B cell (primary cell): ENCODE measurements around the gene FRMD8. TPM values are rescaled to one million over a fixed set of nuclear protein-coding genes. Genes with fewer than 3 reads are reported as not detected.

ENCODE experiments used
- ATAC-seq: fragments of 200-7000 bp; cut with Tn5 transposase; one replicate; pipeline ENCODE4 v1.10.0; 2021; ENCODE audit warnings: low read depth, mild to moderate bottlenecking, moderate number of reproducible peaks, moderate library complexity
- CTCF ChIA-PET: fragments of 350-600 bp; sonication (Branson Sonifier 250); formaldehyde crosslinking; loops from one replicate; lab custom pipeline; 2021; ENCODE audit warnings: antibody characterized with exemption, inconsistent platforms; lab: Charles Lee
- POLR2A ChIA-PET: fragments of 350-600 bp; sonication (Branson Sonifier 250); formaldehyde crosslinking; loops from one replicate; lab custom pipeline; 2021; ENCODE audit warnings: antibody characterized with exemption; lab: Charles Lee
- DNase-seq: peaks from one replicate; pipeline ENCODE4 v3.0.0; 2013
- H2AFZ ChIP-seq: 2 replicates; pipeline ENCODE4 v1.6.1; 2012; ENCODE audit warnings: mild to moderate bottlenecking, low read depth, low read length; ENCODE audit not compliant: insufficient read depth, poor library complexity, severe bottlenecking
- H3K27ac ChIP-seq, 2 donors: 1 replicate in 1 of 2; 2 replicates in 1 of 2; pipeline ENCODE4 v1.5.1; 2012 to 2013; ENCODE audit warnings: low read length in 2 of 2, mild to moderate bottlenecking in 2 of 2, moderate library complexity in 1 of 2
- H3K27me3 ChIP-seq, 4 experiments: fragments of 200-600 bp in 1 of 4; sonication (generic) in 1 of 4; replicated peaks in 1 of 4; 1 replicate in 2 of 4; 2 replicates in 2 of 4; pipeline versions ENCODE4 v1.6.1 to v1.7.0; 2013 to 2016; ENCODE audit warnings: low read length in 3 of 4, mild to moderate bottlenecking in 2 of 4, mixed read lengths in 1 of 4, moderate library complexity in 1 of 4; ENCODE audit not compliant: insufficient read depth in 4 of 4, control insufficient read depth in 3 of 4; ENCODE audit errors: control extremely low read depth in 1 of 4
- H3K36me3 ChIP-seq, 2 experiments: replicated peaks in 1 of 2; 1 replicate in 1 of 2; 2 replicates in 1 of 2; pipeline versions ENCODE4 v1.6.1 to v1.7.1; 2013; ENCODE audit warnings: low read length in 1 of 2; ENCODE audit not compliant: insufficient read depth in 2 of 2, control insufficient read depth in 1 of 2; ENCODE audit errors: control extremely low read depth in 1 of 2, extremely low read depth in 1 of 2
- H3K4me1 ChIP-seq, 2 donors: fragments of 200-600 bp in 1 of 2; sonication (generic) in 1 of 2; 1 replicate in 1 of 2; 2 replicates in 1 of 2; pipeline versions ENCODE4 v1.5.1 to v1.6.1; 2013 to 2017; ENCODE audit warnings: low read length in 2 of 2; ENCODE audit not compliant: control insufficient read depth in 2 of 2, insufficient read depth in 2 of 2
- H3K4me2 ChIP-seq: replicated peaks from 2 replicates; pipeline ENCODE3; 2012; ENCODE audit warnings: mild to moderate bottlenecking, low read depth, low read length; ENCODE audit not compliant: poor library complexity, severe bottlenecking
- H3K4me3 ChIP-seq, 5 experiments: fragments of 200-600 bp in 1 of 5; sonication (generic) in 1 of 5; 1 replicate in 3 of 5; 2 replicates in 2 of 5; pipeline versions ENCODE4 v1.5.1 to v1.7.0; 2011 to 2016; ENCODE audit warnings: low read length in 4 of 5, mild to moderate bottlenecking in 4 of 5, low read depth in 2 of 5, control low read depth in 1 of 5, moderate library complexity in 1 of 5; ENCODE audit not compliant: insufficient read depth in 1 of 5; ENCODE audit errors: control extremely low read depth in 1 of 5, extremely low read depth in 1 of 5
- H3K79me2 ChIP-seq: fragments of 200-600 bp; sonication (generic); one replicate; pipeline ENCODE4 v1.6.0; 2016; ENCODE audit warnings: low read length; ENCODE audit not compliant: control insufficient read depth, insufficient read depth
- H3K9ac ChIP-seq: fragments of 200-600 bp; sonication (generic); 2 replicates; pipeline ENCODE4 v1.6.1; 2017; ENCODE audit warnings: mild to moderate bottlenecking, low read length, moderate library complexity
- H3K9me3 ChIP-seq, 3 donors: one replicate each; pipeline versions ENCODE4 v1.6.1 to v1.7.1; 2013; ENCODE audit warnings: low read length in 2 of 3; ENCODE audit not compliant: control insufficient read depth in 2 of 3, insufficient read depth in 1 of 3; ENCODE audit errors: control extremely low read depth in 1 of 3
- H4K20me1 ChIP-seq: 2 replicates; pipeline ENCODE4 v1.6.0; 2012; ENCODE audit warnings: mild to moderate bottlenecking, low read length; ENCODE audit not compliant: insufficient read depth, control insufficient read depth, poor library complexity, severe bottlenecking
- H3K27ac Mint-ChIP-seq: one replicate; pipeline ENCODE4 v1.8.0; 2021; ENCODE audit warnings: mixed read lengths
- H3K27me3 Mint-ChIP-seq: one replicate; pipeline ENCODE4 v1.8.0; 2021; ENCODE audit warnings: mixed read lengths
- H3K4me1 Mint-ChIP-seq: one replicate; pipeline ENCODE4 v1.8.0; 2021; ENCODE audit warnings: mixed read lengths
- H3K4me3 Mint-ChIP-seq: one replicate; pipeline ENCODE4 v1.8.0; 2021; ENCODE audit warnings: mixed read lengths
- H3K9me3 Mint-ChIP-seq: one replicate; pipeline ENCODE4 v1.8.0; 2022; ENCODE audit warnings: mixed read lengths; ENCODE audit not compliant: insufficient read depth
- CTCF ChIP-seq: fragments of 200-600 bp; IDR thresholded peaks from one replicate; pipeline ENCODE4 v1.8.0; 2022; ENCODE audit warnings: antibody characterized with exemption, mild to moderate bottlenecking
- EZH2 ChIP-seq: IDR thresholded peaks from 2 replicates; pipeline ENCODE4 v1.6.1; 2012; ENCODE audit warnings: borderline replicate concordance, low read depth, mild to moderate bottlenecking, moderate library complexity, low read length; ENCODE audit not compliant: insufficient read depth, poor library complexity, severe bottlenecking
- WGBS: methylation state at CpG from one replicate; pipeline ENCODE4 v1.1.5; 2013; ENCODE audit warnings: missing lambda C conversion rate; ENCODE audit not compliant: insufficient coverage; 5-methylcytosine and 5-hydroxymethylcytosine counted together
- intact Hi-C: fragments of 100-400 bp; cut with micrococcal nuclease; formaldehyde crosslinking; loops from one replicate; pipeline ENCODE4 v1.10.0; 2022
- polyA plus RNA-seq: library from polyadenylated mRNA; depleted of rRNA; stranded (reverse); fragments of >200 nt; gene quantifications from 2 replicates; pipeline ENCODE4 v1.2.3, GENCODE V29; 2012
- total RNA-seq, 2 donors: library from RNA; stranded (reverse); fragments of 120-200 nt in 1 of 2; gene quantifications; 1 replicate in 1 of 2; 2 replicates in 1 of 2; pipeline versions ENCODE4 v1.2.3 to v1.2.4, GENCODE V29; 2013 to 2022

The FRMD8 gene
- total and polyA plus RNA-seq, 2 donors (not counting 1 experiment from before 2014, with no cell fraction given): 44.3 to 73.6 TPM

- peaks cover 83% of the 10 kb centered on the region for H3K4me1 Mint-ChIP-seq
- H3K27me3 Mint-ChIP-seq: no peaks in the 10 kb centered on the region
- 44% methylated on average over 1 of the region's 6 CpGs for WGBS
- intact Hi-C loops: loop anchor here (1.0 kb wide), 2 partner anchors 9 to 11 kb away; no protein-coding TSS in a partner anchor
- ChIA-PET POLR2A (interaction anchor here (0.7 to 7.5 kb wide), 9 partner anchors 9 to 76 kb away, joined by 3 to 69 read pairs (median 7); partner anchors contain the start of gene MALAT1), CTCF (interaction anchor here (1.4 to 1.6 kb wide), 2 partner anchors 14 to 67 kb away, joined by 6 to 10 read pairs; no protein-coding TSS in a partner anchor)
- no peaks in the 10 kb centered on the region for H3K9me3 Mint-ChIP-seq
- ATAC-seq (no peak), DNase-seq (peak; percentile 55)
- H3K79me2 ChIP-seq: peaks cover 73% of the 10 kb centered on the region
- peak overlapping the region; percentile 93 for H3K27ac Mint-ChIP-seq
- peak overlapping the region; percentile 33 for H2AFZ ChIP-seq
- peak overlapping the region; percentile 94 for H3K4me2 ChIP-seq
- H3K9ac ChIP-seq: peak overlapping the region; percentile 56
- H4K20me1 ChIP-seq: no peaks in the 10 kb centered on the region
- peak overlapping the region; percentile 5 to 55 (median 32) for H3K4me3 ChIP-seq
- peak overlapping the region; percentile 87 to 97 for H3K27ac ChIP-seq
- H3K27me3 ChIP-seq: no peaks in the 10 kb centered on the region
- TF ChIP-seq EZH2: no peak
- TF ChIP-seq CTCF: no peak
- peaks cover 1 to 19% of the 10 kb centered on the region in 2 experiments for H3K36me3 ChIP-seq
- H3K9me3 ChIP-seq: no peaks in the 10 kb centered on the region
- peaks cover 67 to 73% of the 10 kb centered on the region in 2 donors for H3K4me1 ChIP-seq
- peak overlapping the region; percentile 82 for H3K4me3 Mint-ChIP-seq
Observed at GRCh38 chr11:65430406-65431217, 44.2 kb downstream of the FRMD8 start.
